ENCODE measurements around the gene TMEM121. TPM values are rescaled to one million over a fixed set of nuclear protein-coding genes. Genes with fewer than 3 reads are reported as not detected.

TMEM121 gene
- polyA plus RNA-seq, 1 donor (not counting 4 experiments of a cell fraction or from before 2014, with no cell fraction given), result 0.18 TPM

DNA sequence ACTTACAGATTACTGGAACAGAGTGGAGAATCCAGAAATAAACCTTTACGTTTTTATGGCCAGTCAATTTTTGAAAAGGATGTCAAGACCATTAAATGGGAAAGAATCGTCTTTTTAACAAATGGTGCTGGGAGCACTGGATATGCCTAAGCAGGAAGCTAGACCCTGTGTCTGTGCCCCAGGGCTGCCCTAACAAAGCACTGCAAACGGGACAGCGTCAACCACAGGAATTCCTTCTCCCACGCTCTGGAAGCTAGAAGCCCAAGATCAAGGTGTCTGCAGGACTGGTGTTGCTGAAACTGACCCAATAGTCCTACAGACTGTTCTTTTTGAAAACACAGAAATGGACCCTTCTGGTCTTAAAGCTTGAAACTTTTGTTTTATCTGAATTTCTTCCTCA, 9.3 kb upstream of the TMEM121 start:
- Histone ChIP-seq H3K4me3 (ENCODE audit: control insufficient read depth in 2 of 3, extremely low read depth in 1 of 3, insufficient read depth in 2 of 3, low read depth in 1 of 3, low read length in 3 of 3) (no peak overlapping the region), H3K9me3 (ENCODE audit: control insufficient read depth, low read depth, low read length) (no peaks in the 10 kb centered on the region), H3K79me2 (ENCODE audit: control insufficient read depth, insufficient read depth, low read length) (no peaks in the 10 kb centered on the region), H3K4me1 (ENCODE audit: control insufficient read depth, extremely low read depth, insufficient read depth, low read length) (peaks cover under 1% of the 10 kb centered on the region), H3K27ac (ENCODE audit: control insufficient read depth, insufficient read depth, low read length) (no peak overlapping the region), H4K20me1 (ENCODE audit: control insufficient read depth, extremely low read depth, insufficient read depth, low read length) (no peaks in the 10 kb centered on the region), H3K9ac (ENCODE audit: control insufficient read depth, extremely low read depth, insufficient read depth, low read length) (no peak overlapping the region), H3K36me3 (ENCODE audit: control insufficient read depth in 2 of 2, extremely low read depth in 1 of 2, insufficient read depth in 2 of 2, low read length in 2 of 2) (no peaks in the 10 kb centered on the region), H3K4me2 (ENCODE audit: control insufficient read depth, extremely low read depth, insufficient read depth, low read depth, low read length) (no peak overlapping the region), H3K27me3 (ENCODE audit: control insufficient read depth, extremely low read depth, insufficient read depth, low read length) (peaks cover 3% of the 10 kb centered on the region), H2AFZ (ENCODE audit: control insufficient read depth, low read length) (no peak overlapping the region), H3K9me1 (ENCODE audit: control insufficient read depth, extremely low read depth, insufficient read depth, low read length) (no peaks in the 10 kb centered on the region)
- DNase-seq (ENCODE audit: low read depth, low spot score) (no peak), FAIRE-seq (no peak)
- TF ChIP-seq, protein P1, sequence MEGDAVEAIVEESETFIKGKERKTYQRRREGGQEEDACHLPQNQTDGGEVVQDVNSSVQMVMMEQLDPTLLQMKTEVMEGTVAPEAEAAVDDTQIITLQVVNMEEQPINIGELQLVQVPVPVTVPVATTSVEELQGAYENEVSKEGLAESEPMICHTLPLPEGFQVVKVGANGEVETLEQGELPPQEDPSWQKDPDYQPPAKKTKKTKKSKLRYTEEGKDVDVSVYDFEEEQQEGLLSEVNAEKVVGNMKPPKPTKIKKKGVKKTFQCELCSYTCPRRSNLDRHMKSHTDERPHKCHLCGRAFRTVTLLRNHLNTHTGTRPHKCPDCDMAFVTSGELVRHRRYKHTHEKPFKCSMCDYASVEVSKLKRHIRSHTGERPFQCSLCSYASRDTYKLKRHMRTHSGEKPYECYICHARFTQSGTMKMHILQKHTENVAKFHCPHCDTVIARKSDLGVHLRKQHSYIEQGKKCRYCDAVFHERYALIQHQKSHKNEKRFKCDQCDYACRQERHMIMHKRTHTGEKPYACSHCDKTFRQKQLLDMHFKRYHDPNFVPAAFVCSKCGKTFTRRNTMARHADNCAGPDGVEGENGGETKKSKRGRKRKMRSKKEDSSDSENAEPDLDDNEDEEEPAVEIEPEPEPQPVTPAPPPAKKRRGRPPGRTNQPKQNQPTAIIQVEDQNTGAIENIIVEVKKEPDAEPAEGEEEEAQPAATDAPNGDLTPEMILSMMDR (optimal IDR thresholded peaks at IDR 0.05 in 1 of 3, IDR thresholded peaks at IDR 0.05 in 1 of 3, conservative IDR thresholded peaks at IDR 0.05 in 1 of 3; ENCODE audit: extremely low read depth in 1 of 3, insufficient read depth in 2 of 3, low read length in 3 of 3), result no peak
- TF ChIP-seq EZH2 (IDR thresholded peaks at IDR 0.05; ENCODE audit: low read length), result no peak
- dilution Hi-C loops (cut with MboI; ENCODE audit: extremely low pct_ligation_motif_present, low sequenced_read_pairs), result no loop called here

DNA sequence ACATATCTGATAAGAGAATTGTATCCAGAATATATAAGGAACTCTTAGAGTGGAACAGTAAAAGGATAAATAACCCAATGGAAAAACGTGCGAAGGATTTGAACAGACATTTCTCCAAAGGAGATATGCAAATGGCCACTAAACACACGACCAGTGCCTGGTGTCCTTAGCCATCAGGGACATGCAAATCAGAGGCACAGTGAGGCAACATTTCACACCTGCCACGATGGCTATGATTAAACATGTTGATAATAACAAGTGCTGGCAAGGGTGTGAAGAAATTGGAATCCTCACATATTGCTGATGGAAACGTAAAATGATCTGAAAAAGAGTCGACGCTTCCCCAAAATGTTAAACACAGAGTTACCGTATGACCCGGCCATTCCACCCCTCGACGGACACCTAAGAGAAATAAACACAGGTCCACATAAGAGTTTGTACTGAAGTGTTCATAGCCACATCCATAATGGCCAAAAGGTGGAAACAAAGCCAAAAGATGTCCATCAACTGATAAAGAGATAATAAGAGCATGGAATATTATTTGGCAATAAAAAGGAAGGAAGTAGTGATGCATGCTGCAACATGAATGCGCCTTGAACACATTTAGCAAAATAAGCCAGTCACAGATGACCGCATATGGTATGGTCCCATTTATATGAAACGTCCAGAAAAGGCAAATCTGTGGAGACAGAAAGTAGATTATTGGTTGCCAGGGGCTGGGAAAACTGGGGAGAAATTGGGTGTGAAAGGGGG, 6.3 kb upstream of the TMEM121 start:
- FAIRE-seq (no peak), DNase-seq (ENCODE audit: low read depth, low spot score) (no peak)
- H3K4me3 ChIP-seq (ENCODE audit: control insufficient read depth in 2 of 3, extremely low read depth in 1 of 3, insufficient read depth in 2 of 3, low read depth in 1 of 3, low read length in 3 of 3), result no peak overlapping the region
- H3K9me3 ChIP-seq (ENCODE audit: control insufficient read depth, low read depth, low read length), result no peaks in the 10 kb centered on the region
- H3K36me3 ChIP-seq (ENCODE audit: control insufficient read depth in 2 of 2, extremely low read depth in 1 of 2, insufficient read depth in 2 of 2, low read length in 2 of 2), result no peaks in the 10 kb centered on the region
- H2AFZ ChIP-seq (ENCODE audit: control insufficient read depth, low read length), result no peak overlapping the region
- H3K9me1 ChIP-seq (ENCODE audit: control insufficient read depth, extremely low read depth, insufficient read depth, low read length), result no peaks in the 10 kb centered on the region
- peaks cover 9% of the 10 kb centered on the region for H3K27me3 ChIP-seq (ENCODE audit: control insufficient read depth, extremely low read depth, insufficient read depth, low read length)
- no peak overlapping the region for H3K27ac ChIP-seq (ENCODE audit: control insufficient read depth, insufficient read depth, low read length)
- no peaks in the 10 kb centered on the region for H3K79me2 ChIP-seq (ENCODE audit: control insufficient read depth, insufficient read depth, low read length)
- dilution Hi-C loops (cut with MboI; ENCODE audit: extremely low pct_ligation_motif_present, low sequenced_read_pairs), result no loop called here
- H3K4me1 ChIP-seq (ENCODE audit: control insufficient read depth, extremely low read depth, insufficient read depth, low read length), result no peaks in the 10 kb centered on the region
- no peak overlapping the region for H3K9ac ChIP-seq (ENCODE audit: control insufficient read depth, extremely low read depth, insufficient read depth, low read length)
- no peak overlapping the region for H3K4me2 ChIP-seq (ENCODE audit: control insufficient read depth, extremely low read depth, insufficient read depth, low read depth, low read length)
- no peaks in the 10 kb centered on the region for H4K20me1 ChIP-seq (ENCODE audit: control insufficient read depth, extremely low read depth, insufficient read depth, low read length)
- no peak for TF ChIP-seq EZH2 (IDR thresholded peaks at IDR 0.05; ENCODE audit: low read length)
- TF ChIP-seq, protein P1 (optimal IDR thresholded peaks at IDR 0.05 in 1 of 3, IDR thresholded peaks at IDR 0.05 in 1 of 3, conservative IDR thresholded peaks at IDR 0.05 in 1 of 3; ENCODE audit: extremely low read depth in 1 of 3, insufficient read depth in 2 of 3, low read length in 3 of 3), result no peak

Data from keratinocyte (primary cell).